ENCODE measurements around the gene ADCY3. TPM values are rescaled to one million over a fixed set of nuclear protein-coding genes. Genes with fewer than 3 reads are reported as not detected.

Gene ADCY3
- total RNA-seq, 4 donors from 2014 or later: 29.3 to 51.9 (median 43.1) TPM

- no peak overlapping the region for H3K4me3 ChIP-seq (ENCODE audit: low read depth, poor library complexity, severe bottlenecking)
- TF ChIP-seq CTCF (IDR thresholded peaks at IDR 0.05) (no peak), POLR2A (IDR thresholded peaks at IDR 0.05) (no peak)
- no peak for DNase-seq (ENCODE audit: low spot score in 2 of 2)
Observed at GRCh38 chr2:24945907-24946306, 25.9 kb upstream of the ADCY3 start.

GRCh38 chr2:24943427-24944053 is 23.5 kb upstream of the ADCY3 start:
- intact Hi-C loops (cut with DNase I; ENCODE audit: low total_unique reads): no loop called here
- TF ChIP-seq POLR2A (IDR thresholded peaks at IDR 0.05) (no peak), CTCF (IDR thresholded peaks at IDR 0.05) (no peak)
- no peak overlapping the region for H3K4me3 ChIP-seq (ENCODE audit: low read depth, poor library complexity, severe bottlenecking)
- WGBS, 2 donors: 78 to 82% methylated on average over 7 of the region's 7 CpGs
- no peak for DNase-seq (ENCODE audit: low spot score in 2 of 2)

More at GRCh38 chr2:24945907-24946306, 25.9 kb upstream of the ADCY3 start:
- WGBS, 2 donors: 79 to 84% methylated on average over 4 of the region's 4 CpGs
- intact Hi-C loops (cut with DNase I; ENCODE audit: low total_unique reads): no loop called here

- intact Hi-C loops (cut with DNase I; ENCODE audit: low total_unique reads): no loop called here
- TF ChIP-seq CTCF (IDR thresholded peaks at IDR 0.05) (no peak), POLR2A (IDR thresholded peaks at IDR 0.05) (no peak)
- DNase-seq (ENCODE audit: low spot score in 2 of 2): no peak
- H3K4me3 ChIP-seq (ENCODE audit: low read depth, poor library complexity, severe bottlenecking): no peak overlapping the region
- 76 to 80% methylated on average over 6 of the region's 6 CpGs for WGBS, 2 donors
Observed at GRCh38 chr2:24939353-24939752, 19.3 kb upstream of the ADCY3 start.

GRCh38 chr2:24937236-24937635 is 17.2 kb upstream of the ADCY3 start:
- 90 to 91% methylated on average over 2 of the region's 2 CpGs for WGBS, 2 donors
- DNase-seq (ENCODE audit: low spot score in 2 of 2): no peak
- TF ChIP-seq CTCF (IDR thresholded peaks at IDR 0.05) (no peak), POLR2A (IDR thresholded peaks at IDR 0.05) (no peak)
- H3K4me3 ChIP-seq (ENCODE audit: low read depth, poor library complexity, severe bottlenecking): no peak overlapping the region
- intact Hi-C loops (cut with DNase I; ENCODE audit: low total_unique reads): no loop called here

- TF ChIP-seq POLR2A (IDR thresholded peaks at IDR 0.05) (no peak), CTCF (IDR thresholded peaks at IDR 0.05) (no peak)
- 84% methylated on average over 5 of the region's 5 CpGs for WGBS, 2 donors
Observed at GRCh38 chr2:24935145-24935544, 15.1 kb upstream of the ADCY3 start.

GRCh38 chr2:24932715-24933114 is 12.7 kb upstream of the ADCY3 start:
- intact Hi-C loops (cut with DNase I; ENCODE audit: low total_unique reads): no loop called here
- no peak overlapping the region for H3K4me3 ChIP-seq (ENCODE audit: low read depth, poor library complexity, severe bottlenecking)
- WGBS, 2 donors: 70 to 74% methylated on average over 5 of the region's 5 CpGs
- no peak for TF ChIP-seq CTCF (IDR thresholded peaks at IDR 0.05)
- TF ChIP-seq POLR2A (IDR thresholded peaks at IDR 0.05): no peak
- DNase-seq (ENCODE audit: low spot score in 2 of 2): peak in 1 of 2 donors; percentile 21

More at GRCh38 chr2:24935145-24935544, 15.1 kb upstream of the ADCY3 start:
- H3K4me3 ChIP-seq (ENCODE audit: low read depth, poor library complexity, severe bottlenecking): no peak overlapping the region
- peak in 1 of 2 donors; percentile 74 for DNase-seq (ENCODE audit: low spot score in 2 of 2)
- intact Hi-C loops (cut with DNase I; ENCODE audit: low total_unique reads): no loop called here
